Measurements from ENCODE around the gene RNU2-1.
"Not testable (repeated sequence)": the region's sequence is repeated elsewhere in the genome, so short reads cannot be mapped to it uniquely, and the experiment has no call there.

RNU2-1 gene

GRCh38 chr17:43233877-43234276 lies at the start of gene RNU2-1:
Gene RNU2-1, minus strand, starts transcription at chr17:43233977.
- DNase-seq: not testable (repeated sequence)

DNA sequence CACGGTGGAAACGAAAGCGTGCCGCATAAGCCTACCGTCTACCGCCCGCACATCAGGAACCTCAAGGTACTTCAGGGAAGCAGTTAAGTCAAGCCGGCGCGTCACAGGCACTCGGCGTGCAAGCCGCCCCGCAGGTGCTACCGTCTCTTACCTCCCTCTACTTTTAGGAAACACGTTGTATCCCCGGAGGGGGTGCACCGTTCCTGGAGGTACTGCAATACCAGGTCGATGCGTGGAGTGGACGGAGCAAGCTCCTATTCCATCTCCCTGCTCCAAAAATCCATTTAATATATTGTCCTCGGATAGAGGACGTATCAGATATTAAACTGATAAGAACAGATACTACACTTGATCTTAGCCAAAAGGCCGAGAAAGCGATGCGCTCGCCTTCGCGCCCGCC lies 39.1 kb upstream of the RNU2-1 start:
- DNase-seq: not testable (repeated sequence)

GRCh38 chr17:43272483-43272882 lies 38.7 kb upstream of the RNU2-1 start:
- DNase-seq: peak; percentile 11

GRCh38 chr17:43270552-43271504 lies 37.1 kb upstream of the RNU2-1 start:
- DNase-seq: not testable (repeated sequence)

GRCh38 chr17:43246456-43246855 lies 12.7 kb upstream of the RNU2-1 start:
- not testable (repeated sequence) for DNase-seq

DNA sequence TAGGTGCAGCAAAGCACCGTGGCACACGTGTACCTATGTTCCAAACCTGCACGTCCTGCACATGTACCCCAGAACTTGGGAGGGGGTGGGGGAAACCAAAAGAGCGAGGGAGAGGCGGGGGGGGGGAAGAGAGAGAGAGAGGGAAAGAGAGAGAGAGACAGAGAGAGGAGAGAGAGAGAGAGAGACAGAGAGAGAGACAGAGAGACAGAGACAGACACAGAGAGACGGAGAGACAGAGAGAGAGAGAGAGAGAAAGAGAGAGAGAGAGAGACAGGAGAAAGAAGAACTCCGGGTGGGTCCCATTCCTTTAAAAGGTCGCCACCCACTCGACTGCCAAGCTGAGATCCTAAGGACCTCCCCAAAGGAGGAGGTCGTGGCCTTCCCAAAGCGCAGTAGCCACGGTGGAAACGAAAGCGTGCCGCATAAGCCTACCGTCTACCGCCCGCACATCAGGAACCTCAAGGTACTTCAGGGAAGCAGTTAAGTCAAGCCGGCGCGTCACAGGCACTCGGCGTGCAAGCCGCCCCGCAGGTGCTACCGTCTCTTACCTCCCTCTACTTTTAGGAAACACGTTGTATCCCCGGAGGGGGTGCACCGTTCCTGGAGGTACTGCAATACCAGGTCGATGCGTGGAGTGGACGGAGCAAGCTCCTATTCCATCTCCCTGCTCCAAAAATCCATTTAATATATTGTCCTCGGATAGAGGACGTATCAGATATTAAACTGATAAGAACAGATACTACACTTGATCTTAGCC lies 7.0 kb upstream of the RNU2-1 start:
- not testable (repeated sequence) for DNase-seq

GRCh38 chr17:43239597-43239996 lies 5.8 kb upstream of the RNU2-1 start:
- DNase-seq: not testable (repeated sequence)

- DNase-seq: not testable (repeated sequence)
These were observed 514 bp downstream of the RNU2-1 start for GRCh38 chr17:43233263-43233662.

GRCh38 chr17:43232021-43232699 lies 1.6 kb downstream of the RNU2-1 start:
- peak; percentile 13 for DNase-seq

DNA sequence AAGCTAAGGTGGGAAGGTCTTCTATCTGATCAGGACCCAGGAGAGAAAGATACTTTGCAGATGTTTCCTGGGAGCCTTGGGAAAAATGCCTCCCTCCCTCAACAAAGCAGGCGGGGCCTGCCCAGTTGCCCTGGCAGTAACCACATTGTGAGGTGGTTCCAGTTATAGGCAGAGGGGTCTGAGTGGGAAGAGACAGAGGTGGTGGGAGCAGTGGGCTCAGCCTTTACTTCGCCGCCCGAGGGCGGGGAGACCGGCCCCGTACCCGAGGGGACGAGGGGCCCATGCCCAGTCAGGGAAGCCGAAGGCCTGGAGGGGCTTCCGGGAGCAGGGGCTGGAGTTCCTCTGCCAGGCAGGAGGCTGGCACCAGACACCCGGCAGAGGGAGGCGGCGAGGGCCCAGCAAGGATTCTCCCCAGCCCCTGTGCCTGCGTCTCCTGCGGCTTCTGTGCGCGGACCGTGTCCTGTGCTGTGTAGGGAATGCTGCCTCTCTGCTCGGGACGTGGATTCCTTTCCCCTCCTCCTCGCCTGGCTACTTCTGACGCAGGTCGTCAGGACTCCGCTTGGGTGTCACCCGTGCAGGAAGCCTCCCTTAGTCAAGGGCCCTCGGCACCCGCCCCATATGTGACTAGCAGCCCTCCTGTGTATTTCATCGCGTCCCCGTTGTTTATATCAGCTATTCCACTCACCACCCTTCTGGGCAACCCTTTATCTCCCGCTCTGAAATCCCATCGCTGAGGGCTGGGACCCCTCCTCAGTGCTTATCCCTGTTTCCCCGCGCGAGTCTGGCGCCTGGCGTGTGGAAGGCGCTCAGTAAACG lies 2.4 kb downstream of the RNU2-1 start:
- DNase-seq: not testable (repeated sequence)

DNA sequence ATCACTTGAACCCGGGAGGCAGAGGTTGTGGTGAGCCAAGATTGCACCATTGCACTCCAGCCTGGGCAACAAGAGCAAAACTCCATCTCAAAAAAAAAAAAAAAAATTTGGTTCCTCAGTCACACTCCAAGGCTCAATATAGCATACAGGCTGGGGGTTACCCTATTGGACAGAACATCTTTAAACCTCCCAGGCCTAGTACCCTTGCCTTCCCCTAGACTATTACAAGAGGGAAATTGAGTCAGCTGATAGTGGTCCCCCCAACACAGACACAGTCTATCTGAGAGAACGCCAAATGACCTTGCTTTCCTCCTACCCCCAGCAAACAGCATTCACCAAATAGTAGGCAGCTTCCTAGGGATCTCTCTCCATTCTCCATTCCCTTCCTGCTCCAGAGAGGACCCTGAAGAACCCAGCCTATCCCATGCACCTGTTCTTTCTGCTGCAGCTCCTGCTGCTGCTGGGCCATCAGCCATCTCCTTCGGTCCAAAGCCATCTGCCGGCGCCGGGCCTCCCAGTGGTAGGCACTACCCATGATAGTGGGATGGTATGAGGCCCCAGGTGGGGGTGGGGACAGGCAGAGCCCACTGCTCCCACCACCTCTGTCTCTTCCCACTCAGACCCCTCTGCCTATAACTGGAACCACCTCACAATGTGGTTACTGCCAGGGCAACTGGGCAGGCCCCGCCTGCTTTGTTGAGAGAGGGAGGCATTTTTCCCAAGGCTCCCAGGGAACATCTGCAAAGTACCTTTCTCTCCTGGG lies 5.6 kb downstream of the RNU2-1 start, which contains the start of gene CCDC200:
Gene CCDC200 (minus strand): TSS at position 604 of the 763 bp plus-strand sequence. CDS start 69 bp downstream, at position 535.
- not testable (repeated sequence) for DNase-seq

DNA sequence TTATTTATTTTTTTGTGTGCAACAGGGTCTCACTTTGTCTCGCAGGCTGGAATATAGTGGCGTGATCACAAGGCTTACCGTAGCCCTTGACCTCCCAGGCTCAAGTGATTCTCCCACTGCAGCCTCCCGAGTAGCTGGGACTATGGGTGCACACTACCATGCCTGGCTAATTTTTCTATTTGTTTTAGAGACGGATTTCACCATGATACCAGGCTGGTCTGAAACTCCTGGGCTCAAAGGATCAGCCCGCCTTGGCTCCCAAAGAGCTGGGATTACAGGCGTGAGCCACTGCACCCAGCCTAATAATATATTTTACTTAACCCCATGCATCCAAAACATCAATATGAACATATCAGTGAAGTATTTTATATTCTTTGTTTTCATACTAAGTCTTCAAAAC lies 7.4 kb downstream of the RNU2-1 start:
- DNase-seq: no peak

DNA sequence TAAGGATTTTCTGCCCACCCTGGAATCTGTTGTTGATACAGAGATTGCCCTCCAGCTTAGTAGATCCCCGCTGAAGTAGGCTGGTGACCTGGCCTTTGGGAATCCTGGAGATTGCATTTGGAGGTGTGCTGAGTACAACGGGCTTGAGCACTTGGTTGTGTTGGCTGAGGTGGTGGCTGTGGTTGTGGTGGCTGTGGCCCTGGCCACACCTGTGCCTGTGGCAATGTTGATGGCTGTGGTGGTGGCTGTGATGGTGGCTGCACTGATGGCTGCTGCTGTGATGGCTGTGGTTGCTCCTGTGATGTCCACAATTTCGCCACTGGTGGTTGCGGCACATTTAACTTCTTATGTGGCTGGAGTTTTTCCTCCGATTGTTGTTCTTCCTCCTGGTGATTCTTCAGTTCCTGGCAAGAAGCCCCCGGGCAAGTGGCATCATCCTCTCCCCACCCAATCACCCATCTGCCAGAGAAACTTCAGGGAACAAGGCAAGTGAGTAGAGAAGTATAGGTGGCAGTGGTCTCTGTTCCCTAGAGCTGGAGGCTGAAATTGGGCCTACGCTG lies 9.6 kb downstream of the RNU2-1 start:
- DNase-seq: no peak

- no peak for DNase-seq
These were observed 13.2 kb downstream of the RNU2-1 start for GRCh38 chr17:43220511-43221125.

DNA sequence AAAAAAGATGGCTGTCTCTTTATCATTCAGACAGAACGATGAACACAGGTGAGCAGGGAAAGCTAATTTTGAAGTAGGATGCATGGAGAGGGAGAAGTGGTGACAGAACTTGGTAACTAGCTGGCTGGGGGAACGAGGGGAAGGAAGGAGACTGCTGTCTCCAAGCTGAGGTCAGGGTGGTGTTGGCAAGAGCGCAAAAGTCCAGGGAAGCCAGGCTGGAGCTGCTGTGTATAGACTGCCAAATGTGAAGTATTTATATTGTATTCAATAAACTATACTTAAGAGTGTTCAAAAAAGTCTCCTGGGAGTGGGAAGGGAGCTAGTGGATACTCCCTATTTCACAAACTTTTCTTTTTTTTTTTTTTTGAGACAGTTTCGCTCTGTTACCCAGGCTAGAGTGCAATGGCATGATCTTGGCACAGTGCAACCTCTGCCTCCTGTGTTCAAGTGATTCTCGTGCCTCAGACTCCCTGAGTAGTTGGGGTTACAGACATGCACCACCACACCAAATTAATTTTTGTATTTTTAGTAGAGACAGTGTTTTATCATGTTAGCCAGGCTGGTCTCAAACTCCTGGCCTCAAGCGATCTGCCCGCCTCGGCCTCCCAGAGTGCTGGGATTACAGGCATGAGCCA lies 13.9 kb downstream of the RNU2-1 start:
- no peak for DNase-seq

GRCh38 chr17:43219001-43219400 lies 14.8 kb downstream of the RNU2-1 start:
- DNase-seq: no peak

- DNase-seq: no peak
These were observed 16.1 kb downstream of the RNU2-1 start for GRCh38 chr17:43217614-43218087.

DNA sequence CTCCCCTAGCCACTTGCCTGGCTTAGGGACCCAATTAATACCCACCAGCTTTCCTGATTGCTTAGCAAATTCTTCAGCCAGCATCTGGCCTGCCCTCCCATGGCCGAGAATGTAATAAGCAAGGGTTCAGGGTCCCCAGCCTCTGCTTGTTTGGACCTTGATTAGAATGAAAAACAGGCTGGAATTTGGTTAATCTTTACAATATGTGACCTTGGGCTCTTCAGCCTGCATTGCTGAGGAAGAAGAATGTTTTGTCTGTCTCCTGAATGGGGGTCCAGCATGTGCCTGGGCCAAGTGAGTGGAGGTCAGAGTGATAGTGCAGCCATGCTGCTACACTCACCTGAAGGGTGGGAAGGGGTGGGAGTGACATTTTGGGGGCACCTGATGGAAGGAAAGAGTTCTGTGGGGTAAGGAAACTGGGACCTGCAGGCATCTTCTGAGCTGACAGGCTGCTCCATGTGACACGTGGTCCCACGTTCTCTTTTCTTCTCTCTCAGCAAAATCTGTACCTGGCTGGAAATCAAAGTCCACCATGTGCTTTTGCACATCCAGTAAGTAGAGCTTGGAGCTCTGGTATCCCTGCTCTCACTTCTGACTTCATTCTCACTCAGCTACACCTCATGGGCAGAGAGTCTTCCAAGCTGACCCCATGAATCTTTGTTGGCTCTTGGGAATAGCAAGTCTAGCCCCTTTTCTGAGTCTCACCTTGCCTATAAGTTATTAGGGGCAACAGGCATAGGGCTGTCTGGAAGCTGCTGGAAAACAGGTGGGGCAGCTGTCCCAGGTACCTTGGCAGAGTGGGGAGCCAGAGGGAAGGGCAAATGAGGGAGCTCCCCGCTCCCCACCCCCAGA lies 16.8 kb downstream of the RNU2-1 start:
- DNase-seq: no peak

DNA sequence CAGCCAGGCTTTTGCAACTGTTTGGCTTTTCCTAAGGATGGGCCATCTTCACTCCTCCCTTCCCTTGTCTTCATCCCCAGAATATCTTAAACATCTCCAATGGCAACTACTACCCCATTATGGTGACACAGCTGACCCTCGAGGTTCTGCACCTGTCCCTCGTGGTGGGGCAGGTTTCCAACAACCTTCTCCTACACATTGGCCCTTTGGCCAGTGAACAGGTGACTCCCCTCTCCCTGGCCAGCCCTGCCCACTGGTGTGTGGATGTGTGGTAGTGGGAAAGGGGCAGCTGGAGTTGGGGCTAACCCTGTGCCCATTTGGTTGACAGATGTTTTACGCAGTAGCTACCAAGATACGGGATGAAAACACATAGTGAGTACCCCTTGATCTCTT lies 17.4 kb downstream of the RNU2-1 start:
- DNase-seq: no peak

Measured in CD4-positive, alpha-beta T cell treated with Interleukin-21 for 1 hour (primary cell).